HG02840 (cell line): ENCODE data around the gene PTPRZ1.
A peak's percentile ranks its signal among the peaks of the same experiment; 100 is the strongest.

Experiments used
- ATAC-seq: cut with Tn5 transposase; IDR thresholded peaks from one replicate; pipeline ENCODE4 v1.9.1; 2021; ENCODE audit warnings: mild to moderate bottlenecking, moderate library complexity, moderate number of reproducible peaks; ENCODE audit not compliant: unreplicated experiment, low FRiP score

PTPRZ1 gene

DNA sequence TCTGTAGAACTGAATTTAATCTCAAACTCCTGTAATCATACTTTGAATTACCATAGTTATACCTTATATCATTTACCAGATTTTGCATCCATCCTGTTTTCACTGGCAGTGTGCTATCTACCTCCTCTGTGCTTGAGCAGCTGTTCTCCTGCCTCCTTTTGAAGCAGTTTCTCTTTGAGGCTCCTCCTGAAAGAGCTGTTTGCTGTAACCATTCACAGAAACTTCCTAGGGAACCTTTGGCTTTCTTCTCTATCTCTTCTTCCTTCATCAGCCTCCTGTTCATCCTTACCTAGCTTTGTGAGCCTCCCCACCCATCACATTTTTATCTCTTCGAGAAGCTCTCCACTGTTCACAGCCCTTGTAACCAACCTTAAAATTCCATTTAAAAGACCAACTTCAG, 162.9 kb downstream of the PTPRZ1 start:
- no peak for ATAC-seq

DNA sequence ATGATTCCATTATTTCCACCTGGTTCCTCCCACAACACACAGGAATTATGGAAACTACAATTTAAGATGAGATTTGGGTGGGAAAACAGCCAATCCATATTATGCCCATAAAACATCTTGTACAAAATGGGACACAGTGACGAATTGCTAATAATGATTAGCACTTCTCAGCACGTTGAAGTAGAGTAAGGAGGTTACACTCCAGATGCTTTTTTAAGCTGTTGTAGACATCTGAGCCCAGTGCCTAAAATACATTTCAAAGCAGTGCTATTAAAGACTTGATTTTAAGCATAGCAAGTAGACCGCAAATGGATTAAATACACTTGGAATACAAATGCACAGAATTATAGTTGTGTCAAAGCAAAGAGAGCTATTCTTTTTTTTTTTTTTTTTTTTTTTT, 165.2 kb downstream of the PTPRZ1 start:
- ATAC-seq = no peak

DNA sequence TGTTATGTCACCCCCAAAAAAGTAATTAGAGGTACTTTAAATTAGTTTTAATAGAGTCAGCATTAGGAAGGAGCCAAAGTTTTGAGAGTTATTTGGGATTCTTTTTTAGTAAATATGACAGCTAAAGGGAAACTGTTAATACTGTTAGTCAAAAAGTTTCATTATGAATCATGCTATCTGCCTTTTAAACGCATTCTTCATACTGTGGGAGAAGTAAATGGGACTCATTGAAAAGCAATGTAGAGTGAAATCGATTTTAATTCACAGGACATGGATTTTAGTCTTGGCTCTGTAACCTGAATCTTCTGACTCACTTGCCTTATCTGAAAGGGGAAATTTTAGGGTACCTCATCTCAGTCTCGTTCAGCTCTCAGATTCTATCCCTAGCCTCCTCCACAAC, 165.9 kb downstream of the PTPRZ1 start:
- no peak for ATAC-seq

DNA sequence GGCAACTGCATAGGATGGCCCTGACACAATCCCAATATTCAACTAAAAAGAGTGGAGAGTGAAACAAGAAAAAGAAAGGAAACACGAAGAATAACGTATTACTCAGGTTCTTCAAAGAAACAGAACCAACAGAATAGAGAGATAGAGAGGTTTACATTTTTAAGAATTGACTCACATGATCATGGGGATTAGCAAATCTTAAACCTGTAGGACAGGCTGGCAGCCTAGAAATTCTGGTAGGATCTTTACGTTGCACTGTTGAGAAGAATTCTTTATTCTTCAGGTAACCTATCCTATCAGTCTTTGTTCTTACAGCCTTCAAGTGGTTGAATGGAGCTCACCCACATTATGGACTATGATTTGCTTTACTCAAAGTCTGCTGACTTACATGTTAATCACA, 167.2 kb downstream of the PTPRZ1 start:
- ATAC-seq = no peak

DNA sequence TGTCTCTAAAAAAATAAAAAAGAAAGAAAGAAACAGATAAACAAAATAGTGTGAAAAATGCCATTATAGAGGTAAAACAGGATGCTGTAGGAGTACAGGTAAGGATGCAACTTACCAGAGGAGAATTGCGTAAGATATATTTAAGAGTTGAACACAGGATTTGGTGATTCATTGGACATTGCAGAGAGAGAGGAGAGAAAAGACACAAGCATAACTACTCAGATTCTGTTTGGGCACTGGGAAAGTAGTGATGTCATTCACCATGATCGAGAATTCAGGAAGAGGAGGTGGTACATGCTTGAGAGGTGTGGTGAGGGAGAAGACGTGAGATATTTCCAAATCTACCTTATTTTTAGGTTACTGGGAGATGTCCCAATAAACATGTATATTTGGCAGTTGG, 173.4 kb downstream of the PTPRZ1 start:
- ATAC-seq = no peak

DNA sequence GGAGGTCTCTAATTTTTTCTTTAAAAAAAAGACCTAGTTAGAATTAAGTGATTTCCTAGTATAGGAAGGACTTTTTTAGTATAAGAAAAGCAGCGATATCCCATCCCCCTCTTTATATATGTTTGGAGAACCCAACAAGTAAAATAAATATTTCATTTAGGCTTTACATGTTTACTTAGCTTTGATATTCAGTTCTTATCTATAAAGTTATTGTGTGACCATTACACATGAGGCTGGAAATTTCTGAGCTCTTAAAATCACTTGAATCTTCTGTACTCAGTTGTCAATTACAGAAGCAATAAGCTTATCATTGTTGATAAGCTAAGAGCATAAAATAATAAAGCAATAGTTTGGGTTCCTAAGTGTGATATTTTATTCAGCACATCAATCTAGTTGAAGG, 181.4 kb downstream of the PTPRZ1 start:
- no peak for ATAC-seq

DNA sequence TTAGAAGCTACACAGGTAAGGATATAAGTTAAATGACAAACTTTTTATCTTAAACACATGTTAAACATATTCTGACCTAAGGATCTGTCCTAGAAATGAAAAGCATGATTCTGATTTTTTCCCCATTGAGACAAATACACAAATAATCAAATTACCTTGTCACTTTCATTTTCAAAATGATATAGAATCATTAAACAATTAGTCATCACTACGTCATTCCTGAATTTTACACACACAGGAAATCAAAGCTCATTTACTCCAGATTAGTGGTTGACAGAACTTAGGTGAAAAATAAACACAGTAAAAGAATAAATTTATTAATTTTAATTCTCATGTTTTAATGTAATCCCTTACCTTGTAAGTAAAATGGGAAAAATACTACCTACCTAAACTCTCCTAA, 182.1 kb downstream of the PTPRZ1 start:
- ATAC-seq = no peak

DNA sequence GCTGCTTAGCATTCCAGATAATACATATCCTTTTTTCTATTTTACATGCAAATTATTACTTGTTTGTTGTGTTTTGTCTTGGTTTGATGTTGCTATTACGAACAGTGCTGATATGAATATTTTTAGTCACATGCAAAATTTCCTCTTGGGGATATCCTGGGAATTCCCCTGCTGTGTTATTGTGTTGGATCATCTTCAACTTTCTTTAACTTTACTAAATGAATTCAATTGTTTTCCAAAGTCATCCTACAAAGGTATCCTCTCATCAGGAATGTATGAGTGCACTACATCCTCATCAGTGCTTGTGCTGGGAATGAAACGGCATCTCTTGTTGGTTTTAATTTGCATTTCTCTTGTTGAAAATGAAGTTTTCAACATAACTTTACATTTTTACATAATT, 184.0 kb downstream of the PTPRZ1 start:
- ATAC-seq = no peak

DNA sequence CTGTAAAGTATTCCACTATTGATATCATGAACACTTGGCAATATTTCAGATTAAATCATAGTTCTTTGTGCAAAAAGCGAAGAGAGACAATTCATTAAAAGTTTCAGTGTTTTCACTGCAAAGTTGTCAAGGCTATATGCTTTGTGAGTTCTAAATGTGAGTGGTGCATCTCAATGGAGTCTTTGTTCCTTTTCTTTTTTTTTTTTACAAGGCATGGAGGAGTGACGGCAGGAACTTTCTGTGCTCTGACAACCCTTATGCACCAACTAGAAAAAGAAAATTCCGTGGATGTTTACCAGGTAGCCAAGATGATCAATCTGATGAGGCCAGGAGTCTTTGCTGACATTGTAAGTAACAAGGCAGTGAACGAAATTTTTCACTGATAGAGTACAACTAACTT, 186.6 kb downstream of the PTPRZ1 start:
- ATAC-seq = no peak

DNA sequence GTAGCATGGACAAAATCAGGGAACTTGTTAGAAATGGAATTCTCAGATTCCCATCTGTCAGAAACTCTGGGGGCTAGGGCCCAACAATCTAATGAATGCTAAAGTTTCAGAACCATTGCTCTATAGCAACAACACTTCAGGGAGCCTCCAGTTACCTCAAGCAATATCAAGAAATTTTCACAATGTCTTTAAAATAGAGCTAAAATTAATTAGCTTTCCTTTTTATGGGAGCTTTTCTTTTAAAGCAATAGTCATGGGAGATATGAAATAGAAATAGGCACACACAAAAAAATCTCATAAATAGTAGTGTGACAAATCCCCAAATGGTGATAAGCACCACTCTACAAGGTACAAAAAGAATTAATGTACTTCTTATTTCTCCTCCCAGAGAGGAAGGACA, 190.2 kb downstream of the PTPRZ1 start:
- ATAC-seq = no peak

DNA sequence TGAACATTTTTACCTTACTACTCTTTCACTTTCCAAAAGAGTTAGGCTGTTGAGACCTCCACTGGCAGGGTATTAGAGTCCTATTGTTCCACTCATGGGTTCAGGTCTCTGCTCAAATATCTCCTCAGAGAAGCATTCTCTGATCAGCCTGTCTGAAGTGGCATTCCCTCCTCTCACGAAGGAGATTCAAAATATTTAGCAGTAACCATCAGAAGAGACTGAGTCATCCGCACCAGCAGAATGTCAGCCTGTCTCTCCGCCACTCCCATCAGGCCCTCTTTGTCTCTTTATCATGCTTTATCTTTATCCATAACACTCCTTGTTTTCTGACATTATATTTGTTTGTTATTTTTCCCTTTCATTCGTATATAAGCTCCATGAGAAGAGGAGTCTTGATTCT, 192.0 kb downstream of the PTPRZ1 start:
- no peak for ATAC-seq

DNA sequence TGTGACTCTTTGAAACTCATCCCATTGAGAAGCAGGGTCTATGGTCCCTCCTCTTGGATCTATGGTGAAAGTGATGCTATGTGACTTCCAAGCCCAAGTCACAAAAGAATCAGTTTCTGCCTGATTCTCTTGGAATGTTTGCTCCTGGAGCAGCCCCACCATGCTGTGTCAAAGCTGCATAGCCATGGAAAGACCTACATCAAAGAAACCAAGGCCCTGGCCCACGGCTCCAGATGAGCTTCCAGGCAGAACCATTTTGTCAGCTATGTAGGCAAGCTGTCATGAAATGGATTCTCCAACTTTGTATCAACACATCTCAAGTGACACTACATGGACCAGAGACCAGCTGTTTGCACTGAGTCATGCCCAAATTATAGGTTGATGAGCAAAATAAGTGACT, 194.1 kb downstream of the PTPRZ1 start:
- no peak for ATAC-seq

DNA sequence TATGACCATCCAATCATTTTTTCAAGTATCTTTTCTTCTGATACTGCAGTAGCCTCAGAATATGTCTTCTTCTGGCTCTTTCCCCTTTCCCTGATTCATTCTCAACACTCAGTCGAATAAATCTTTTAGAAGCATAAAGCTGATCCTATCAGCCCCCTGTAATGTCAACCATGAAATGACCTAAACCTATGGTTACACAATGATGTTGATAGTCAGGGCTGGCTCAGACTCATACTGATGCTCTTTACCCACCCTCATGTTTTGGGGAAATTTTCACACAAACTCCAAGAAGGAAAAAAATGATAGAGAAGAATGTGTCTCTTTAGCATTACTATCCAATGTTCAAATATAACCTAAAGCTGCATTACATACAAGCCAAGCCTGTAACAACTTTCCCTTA, 195.1 kb downstream of the PTPRZ1 start:
- no peak for ATAC-seq

DNA sequence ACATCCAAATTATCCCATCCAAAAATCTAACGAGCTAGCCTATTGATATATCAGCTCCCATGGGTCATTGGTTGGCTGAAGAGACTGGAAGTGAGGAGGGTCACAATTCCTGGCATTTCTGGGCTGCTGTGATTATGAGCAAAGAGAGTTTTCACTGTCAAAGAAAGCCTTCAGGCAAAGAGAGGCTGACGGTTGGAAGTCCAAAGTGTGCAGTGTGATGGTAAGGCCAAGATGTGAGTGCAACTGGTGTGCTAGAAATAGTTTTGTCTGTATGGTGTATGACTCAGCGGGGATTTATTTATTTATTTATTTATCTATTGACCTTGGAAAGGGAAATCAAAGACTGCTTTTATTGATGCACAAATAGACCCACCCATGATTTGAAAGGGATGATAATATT, 196.0 kb downstream of the PTPRZ1 start:
- ATAC-seq = no peak

DNA sequence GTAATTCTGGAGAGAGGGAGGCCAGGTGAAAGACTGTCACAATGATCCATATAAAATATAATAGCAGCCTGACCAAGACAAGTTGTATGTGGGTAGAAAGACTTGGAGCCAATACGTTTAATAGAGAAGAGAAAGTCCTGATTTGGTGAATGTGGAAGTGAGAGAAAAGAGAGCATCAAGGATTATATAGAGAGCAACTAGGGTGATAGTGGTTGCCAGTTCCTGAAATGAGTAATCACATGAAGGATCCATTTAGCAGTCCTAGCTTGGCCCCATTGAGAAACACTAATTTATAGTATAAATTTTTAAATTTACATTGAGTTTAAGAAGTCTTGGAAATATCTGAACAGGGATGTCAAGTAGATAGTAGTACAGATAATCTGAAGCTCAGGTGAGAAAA, 197.1 kb downstream of the PTPRZ1 start:
- no peak for ATAC-seq

DNA sequence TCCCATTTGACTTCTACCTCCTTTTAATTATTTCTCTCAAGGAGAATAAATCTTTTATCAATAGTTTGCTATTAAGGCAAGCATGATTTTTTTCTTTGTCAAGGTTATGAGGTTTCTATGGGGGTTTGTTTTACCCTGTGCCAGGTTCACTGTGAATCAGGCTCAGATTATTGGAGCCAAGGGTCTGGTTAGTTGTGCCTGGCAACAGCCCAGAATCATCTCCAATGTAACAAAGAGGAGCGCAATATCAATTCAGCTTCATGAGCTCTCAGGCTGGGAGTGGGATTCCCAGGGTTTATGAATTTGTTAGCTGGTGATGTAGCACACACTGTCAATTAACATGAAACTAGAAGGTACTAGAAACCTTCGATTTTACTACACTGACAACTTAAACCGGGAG, 197.9 kb downstream of the PTPRZ1 start:
- no peak for ATAC-seq

DNA sequence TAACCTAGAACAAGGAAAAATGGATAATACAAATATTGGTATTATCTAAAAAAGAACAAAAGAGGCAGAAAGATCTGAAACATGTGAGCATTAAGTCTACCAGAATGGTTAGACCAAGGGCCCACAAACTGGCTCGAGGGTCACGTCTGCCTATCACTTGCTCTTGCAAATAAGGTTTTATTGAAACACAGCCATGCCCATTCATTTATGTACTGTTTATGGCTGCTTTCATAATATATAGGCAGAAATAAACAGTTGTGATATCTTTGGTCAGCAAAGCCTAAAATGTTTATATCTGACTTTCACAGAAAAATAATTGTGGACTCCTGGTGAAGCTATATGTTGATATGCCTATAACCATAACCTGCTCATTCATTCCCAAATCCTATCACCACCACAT, 199.3 kb downstream of the PTPRZ1 start:
- ATAC-seq = no peak

DNA sequence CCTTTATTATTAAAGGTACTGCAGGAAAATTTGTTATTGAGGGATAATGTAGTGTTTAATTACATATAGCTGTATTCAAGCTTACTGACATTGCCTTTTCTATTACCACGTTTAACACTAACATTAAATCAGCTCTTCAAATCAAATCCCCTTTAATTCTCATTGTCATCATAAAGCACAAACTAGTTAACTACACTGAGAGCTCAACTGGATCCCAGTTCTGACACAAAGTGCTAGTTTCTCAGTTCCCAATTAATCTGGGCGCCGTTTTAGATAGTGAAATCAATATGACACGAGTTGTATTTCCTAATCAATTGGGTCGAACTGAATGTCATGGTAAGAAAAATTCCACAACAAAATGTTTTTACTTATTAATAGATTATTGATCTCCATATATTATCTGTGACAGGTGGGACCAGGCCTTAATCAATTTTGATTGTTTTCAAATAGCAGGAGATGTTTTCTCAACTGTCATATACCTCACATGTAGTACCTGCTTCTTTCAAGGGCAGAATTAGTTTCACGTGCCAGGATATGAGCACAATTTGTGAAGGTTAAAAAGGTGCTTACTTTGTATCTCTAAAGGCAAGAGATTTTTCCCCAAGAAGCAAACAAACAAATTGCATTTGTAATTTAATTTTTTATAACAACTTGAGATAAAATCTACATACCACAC, 200.1 kb downstream of the PTPRZ1 start:
- no peak for ATAC-seq

DNA sequence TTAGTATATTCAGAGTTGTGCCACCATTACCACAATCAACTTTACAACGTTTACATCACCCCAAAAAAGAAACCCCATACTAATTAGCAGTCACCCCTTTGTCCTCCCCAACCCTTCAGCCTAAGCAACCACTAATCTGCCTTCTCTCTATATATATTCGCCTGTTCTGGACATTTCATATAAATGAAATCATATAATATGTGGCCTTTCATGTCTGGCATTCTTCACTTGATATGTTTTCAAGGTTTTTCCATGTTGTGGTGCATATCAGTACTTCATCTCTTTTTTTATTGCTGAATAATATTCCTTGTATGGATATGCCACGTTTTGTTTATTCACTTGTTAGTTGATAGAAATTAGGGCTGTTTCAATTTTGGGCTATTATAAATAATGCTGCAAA, 200.7 kb downstream of the PTPRZ1 start:
- ATAC-seq = no peak

DNA sequence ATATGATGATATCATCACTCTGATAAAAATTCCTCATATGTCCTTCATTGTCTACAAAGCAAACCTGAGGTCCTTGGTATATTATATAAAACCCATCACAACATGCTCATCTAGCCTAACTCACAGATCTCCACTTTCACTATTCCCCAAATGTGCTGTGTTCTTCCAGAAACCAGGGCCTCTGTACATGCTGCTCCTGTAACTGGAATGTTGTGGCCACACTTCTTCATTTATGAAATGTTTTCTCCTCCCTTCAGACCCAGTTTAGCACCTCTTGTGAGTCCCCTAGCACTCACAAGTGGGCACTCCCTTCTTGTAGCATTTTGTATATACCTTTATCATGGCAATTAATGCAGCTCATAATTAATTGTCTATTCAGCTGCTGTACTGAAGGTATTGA, 209.2 kb downstream of the PTPRZ1 start:
- no peak for ATAC-seq

DNA sequence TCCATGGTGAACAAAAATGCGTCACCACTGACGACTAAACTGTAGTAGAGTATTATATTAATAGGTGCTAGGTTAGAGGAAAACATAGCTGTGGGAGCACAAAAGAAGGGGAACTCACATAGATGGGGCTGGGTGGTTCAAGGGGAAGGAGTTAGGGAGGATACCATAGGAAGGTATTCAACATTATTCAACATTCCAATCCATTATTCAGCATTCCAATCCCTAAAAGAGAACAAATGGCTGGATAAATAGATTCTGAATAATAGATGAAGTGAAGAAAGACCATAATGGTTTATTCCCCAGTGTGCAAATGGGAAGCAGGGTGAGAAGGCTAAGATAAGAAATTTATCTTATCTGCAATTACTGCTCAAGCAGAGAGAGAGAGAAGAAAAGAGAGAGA, 209.7 kb downstream of the PTPRZ1 start:
- ATAC-seq = no peak

DNA sequence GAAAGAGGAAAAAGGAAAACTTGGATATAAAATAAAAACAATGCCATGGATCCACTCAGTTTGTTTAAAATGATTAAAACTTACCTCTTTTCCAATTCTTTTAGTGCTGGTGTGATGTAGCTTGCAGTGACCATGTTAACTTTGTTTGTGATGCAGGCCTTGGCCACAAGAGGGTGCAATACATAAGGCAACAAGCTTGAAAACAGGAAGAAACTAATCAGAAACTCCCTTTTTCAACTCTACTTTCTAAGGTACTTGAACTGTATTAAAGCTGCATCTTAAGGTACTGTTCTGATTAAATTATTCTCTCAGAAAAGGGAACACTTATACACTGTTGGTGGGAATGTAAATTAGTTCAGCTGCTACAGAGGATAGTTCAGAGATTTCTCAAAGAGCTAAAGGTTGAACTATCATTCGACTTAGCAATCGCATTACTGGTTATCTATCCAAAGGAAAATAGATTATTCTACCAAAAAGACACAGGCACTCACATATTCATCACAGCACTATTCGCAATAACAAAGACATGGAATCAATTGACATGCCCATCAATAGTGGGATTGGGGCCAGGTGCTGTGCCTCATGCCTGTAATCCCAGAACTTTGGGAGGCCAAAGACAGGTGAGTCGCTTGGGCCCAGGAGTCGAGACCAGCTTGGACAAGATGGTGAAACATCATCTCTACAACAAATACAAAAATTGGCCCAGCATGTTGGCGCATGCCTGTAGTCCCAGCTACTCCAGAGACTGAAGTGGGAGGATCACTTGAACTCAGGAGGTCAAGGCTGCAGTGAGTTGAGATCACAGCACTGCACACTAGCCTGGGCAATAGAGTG, 220.2 kb downstream of the PTPRZ1 start:
- ATAC-seq = peak; percentile 87
